ENCODE measurements around the gene NPTN.

Gene NPTN

DNA sequence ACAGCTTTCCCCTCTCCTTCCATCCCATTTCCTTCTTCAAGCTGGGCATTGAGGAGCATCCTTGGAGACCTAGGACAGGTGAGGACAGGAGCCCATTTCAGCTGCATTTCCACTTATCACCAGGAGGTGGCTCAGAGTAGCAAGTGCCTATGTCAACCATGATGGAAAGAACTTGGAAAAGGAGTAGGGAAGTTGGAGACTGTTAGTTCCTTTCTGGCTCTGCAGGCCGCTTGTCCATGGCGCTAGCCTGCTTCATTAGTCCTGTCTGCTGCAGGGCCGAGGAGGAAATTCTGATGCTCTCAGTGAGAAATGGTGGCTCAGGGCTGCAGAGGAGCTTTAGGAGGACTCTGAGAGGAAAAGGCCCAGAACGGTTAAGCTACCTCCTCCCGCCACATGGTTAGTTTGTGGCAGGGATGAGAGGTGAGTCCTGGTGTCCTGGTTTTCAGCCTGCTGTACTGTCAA is 44.0 kb upstream of the NPTN start:
- Histone ChIP-seq H3K4me3 (ENCODE audit: severe bottlenecking) (no peak overlapping the region), H3K27ac (ENCODE audit: poor library complexity, severe bottlenecking) (no peak overlapping the region), H3K4me1 (ENCODE audit: insufficient read depth, poor library complexity, severe bottlenecking) (no peaks in the 10 kb centered on the region), H3K9me3 (ENCODE audit: severe bottlenecking) (no peaks in the 10 kb centered on the region), H3K27me3 (ENCODE audit: insufficient read depth, poor library complexity, severe bottlenecking) (no peaks in the 10 kb centered on the region), H3K36me3 (ENCODE audit: low read depth) (no peaks in the 10 kb centered on the region)
- peak; percentile 93 for TF ChIP-seq CTCF (IDR thresholded peaks at IDR 0.05; ENCODE audit: poor library complexity, severe bottlenecking)
- DNase-seq (ENCODE audit: low spot score) = no peak
- peak; percentile 85 for ATAC-seq (ENCODE audit: low read depth)

GRCh38 chr15:73674587-73674986 is 41.4 kb upstream of the NPTN start:
- DNase-seq (ENCODE audit: low spot score) (no peak), ATAC-seq (ENCODE audit: low read depth) (no peak)
- TF ChIP-seq CTCF (IDR thresholded peaks at IDR 0.05; ENCODE audit: poor library complexity, severe bottlenecking) = no peak
- no peaks in the 10 kb centered on the region for H3K27me3 ChIP-seq (ENCODE audit: insufficient read depth, poor library complexity, severe bottlenecking)
- no peaks in the 10 kb centered on the region for H3K4me1 ChIP-seq (ENCODE audit: insufficient read depth, poor library complexity, severe bottlenecking)
- no peaks in the 10 kb centered on the region for H3K9me3 ChIP-seq (ENCODE audit: severe bottlenecking)
- H3K27ac ChIP-seq (ENCODE audit: poor library complexity, severe bottlenecking) = no peak overlapping the region
- H3K4me3 ChIP-seq (ENCODE audit: severe bottlenecking) = no peak overlapping the region
- no peaks in the 10 kb centered on the region for H3K36me3 ChIP-seq (ENCODE audit: low read depth)

DNA sequence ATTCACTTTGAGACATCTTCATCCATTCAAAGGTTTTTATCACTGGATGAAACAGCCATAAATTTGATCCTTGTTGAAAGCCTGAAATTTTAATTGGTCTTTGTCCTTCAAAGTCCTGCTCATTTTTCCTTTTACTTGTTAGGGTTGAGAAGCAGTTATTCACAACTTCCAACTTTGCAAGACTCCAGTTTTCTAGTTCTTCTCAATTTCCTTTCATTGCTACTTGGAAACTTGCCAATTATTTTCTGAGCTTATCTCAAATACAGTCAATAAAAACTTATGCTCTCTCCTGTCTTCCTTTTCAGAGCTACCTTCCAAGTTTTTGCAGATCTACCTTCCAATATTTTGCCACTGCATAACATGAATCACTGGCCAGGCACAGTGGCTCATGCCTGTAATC is 27.3 kb upstream of the NPTN start:
- ATAC-seq (ENCODE audit: low read depth) (no peak), DNase-seq (ENCODE audit: low spot score) (no peak)
- no peaks in the 10 kb centered on the region for H3K9me3 ChIP-seq (ENCODE audit: severe bottlenecking)
- TF ChIP-seq CTCF (IDR thresholded peaks at IDR 0.05; ENCODE audit: poor library complexity, severe bottlenecking) = no peak
- no peaks in the 10 kb centered on the region for H3K36me3 ChIP-seq (ENCODE audit: low read depth)
- H3K27ac ChIP-seq (ENCODE audit: poor library complexity, severe bottlenecking) = no peak overlapping the region
- H3K4me3 ChIP-seq (ENCODE audit: severe bottlenecking) = no peak overlapping the region
- no peaks in the 10 kb centered on the region for H3K27me3 ChIP-seq (ENCODE audit: insufficient read depth, poor library complexity, severe bottlenecking)
- no peaks in the 10 kb centered on the region for H3K4me1 ChIP-seq (ENCODE audit: insufficient read depth, poor library complexity, severe bottlenecking)

- no peak overlapping the region for H3K27ac ChIP-seq (ENCODE audit: poor library complexity, severe bottlenecking)
- no peak for DNase-seq (ENCODE audit: low spot score)
- TF ChIP-seq CTCF (IDR thresholded peaks at IDR 0.05; ENCODE audit: poor library complexity, severe bottlenecking) = no peak
- H3K4me1 ChIP-seq (ENCODE audit: insufficient read depth, poor library complexity, severe bottlenecking) = no peaks in the 10 kb centered on the region
- H3K27me3 ChIP-seq (ENCODE audit: insufficient read depth, poor library complexity, severe bottlenecking) = no peaks in the 10 kb centered on the region
- H3K36me3 ChIP-seq (ENCODE audit: low read depth) = no peaks in the 10 kb centered on the region
- no peak overlapping the region for H3K4me3 ChIP-seq (ENCODE audit: severe bottlenecking)
- no peaks in the 10 kb centered on the region for H3K9me3 ChIP-seq (ENCODE audit: severe bottlenecking)
- no peak for ATAC-seq (ENCODE audit: low read depth)
These were observed 25.5 kb upstream of the NPTN start for GRCh38 chr15:73658645-73659044.

- H3K27ac ChIP-seq (ENCODE audit: poor library complexity, severe bottlenecking) = no peak overlapping the region
- no peaks in the 10 kb centered on the region for H3K27me3 ChIP-seq (ENCODE audit: insufficient read depth, poor library complexity, severe bottlenecking)
- H3K9me3 ChIP-seq (ENCODE audit: severe bottlenecking) = no peaks in the 10 kb centered on the region
- TF ChIP-seq CTCF (IDR thresholded peaks at IDR 0.05; ENCODE audit: poor library complexity, severe bottlenecking) = no peak
- no peaks in the 10 kb centered on the region for H3K4me1 ChIP-seq (ENCODE audit: insufficient read depth, poor library complexity, severe bottlenecking)
- no peak for ATAC-seq (ENCODE audit: low read depth)
- H3K36me3 ChIP-seq (ENCODE audit: low read depth) = no peaks in the 10 kb centered on the region
- no peak overlapping the region for H3K4me3 ChIP-seq (ENCODE audit: severe bottlenecking)
- no peak for DNase-seq (ENCODE audit: low spot score)
These were observed 22.5 kb upstream of the NPTN start for GRCh38 chr15:73655724-73656123.
